ENCODE data around the gene CACNA2D3. TPM values are rescaled to one million over a fixed set of nuclear protein-coding genes. Genes with fewer than 3 reads are reported as not detected.

The CACNA2D3 gene
- total and polyA plus RNA-seq, 12 donors = 0.51 to 43.5 (median 19.3) TPM

- ATAC-seq (no peak), DNase-seq (no peak)
- H3K27ac ChIP-seq = no peak overlapping the region
- 61 to 72% methylated on average over 2 of the region's 2 CpGs for WGBS, 2 donors
- intact Hi-C loops (cut with DNase I) = no loop called here
- no peaks in the 10 kb centered on the region for H3K36me3 ChIP-seq
- no peak for TF ChIP-seq CTCF (IDR thresholded peaks at IDR 0.05)
- H3K4me3 ChIP-seq = no peak overlapping the region
- H3K4me1 ChIP-seq = no peaks in the 10 kb centered on the region
- H3K9me3 ChIP-seq = peaks cover 0 to 44% (median 2%) of the 10 kb centered on the region in 11 donors
- H3K27me3 ChIP-seq = no peaks in the 10 kb centered on the region
Observed at GRCh38 chr3:54519493-54519892, 397.1 kb downstream of the CACNA2D3 start.

DNA sequence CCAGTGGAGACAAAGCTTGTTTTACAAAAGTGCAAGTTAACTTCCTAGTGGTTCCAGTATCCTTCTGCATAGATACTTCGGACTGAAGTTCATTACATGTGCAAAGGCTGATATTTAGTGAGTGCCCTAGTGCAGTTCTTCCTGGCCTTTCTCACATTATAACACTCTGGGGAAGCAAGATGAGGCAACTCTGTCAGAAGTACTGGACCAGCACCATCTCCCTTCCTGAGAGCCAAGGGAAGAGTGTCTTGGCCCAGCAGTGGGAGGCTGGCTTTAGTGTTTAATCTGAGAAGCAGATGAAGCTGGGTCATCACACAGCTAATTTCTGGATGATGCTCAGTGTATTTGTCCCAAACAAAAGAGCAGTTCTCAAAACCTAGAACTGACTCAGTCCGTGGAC lies 397.7 kb downstream of the CACNA2D3 start:
- Histone ChIP-seq H3K4me1 (no peaks in the 10 kb centered on the region), H3K36me3 (no peaks in the 10 kb centered on the region), H3K27me3 (no peaks in the 10 kb centered on the region), H3K4me3 (no peak overlapping the region), H3K9me3 (peaks cover 0 to 50% (median 7%) of the 10 kb centered on the region in 11 donors), H3K27ac (no peak overlapping the region)
- DNase-seq (no peak), ATAC-seq (peak in 1 of 8 donors; percentile 27)
- WGBS, 2 donors = 70 to 71% methylated on average over 2 of the region's 2 CpGs
- TF ChIP-seq CTCF (IDR thresholded peaks at IDR 0.05) = no peak
- intact Hi-C loops (cut with DNase I) = no loop called here

- no peaks in the 10 kb centered on the region for H3K36me3 ChIP-seq
- peaks cover 0 to 7% (median 0%) of the 10 kb centered on the region in 9 donors for H3K4me1 ChIP-seq
- DNase-seq (no peak), ATAC-seq (no peak)
- TF ChIP-seq CTCF (IDR thresholded peaks at IDR 0.05) = no peak
- H3K9me3 ChIP-seq = peaks cover 0 to 48% (median 14%) of the 10 kb centered on the region in 11 donors
- no peaks in the 10 kb centered on the region for H3K27me3 ChIP-seq
- intact Hi-C loops (cut with DNase I) = no loop called here
- WGBS, 2 donors = 73 to 77% methylated on average over 5 of the region's 5 CpGs
- no peak overlapping the region for H3K27ac ChIP-seq
- no peak overlapping the region for H3K4me3 ChIP-seq
Observed at GRCh38 chr3:54527521-54527920, 405.2 kb downstream of the CACNA2D3 start.

DNA sequence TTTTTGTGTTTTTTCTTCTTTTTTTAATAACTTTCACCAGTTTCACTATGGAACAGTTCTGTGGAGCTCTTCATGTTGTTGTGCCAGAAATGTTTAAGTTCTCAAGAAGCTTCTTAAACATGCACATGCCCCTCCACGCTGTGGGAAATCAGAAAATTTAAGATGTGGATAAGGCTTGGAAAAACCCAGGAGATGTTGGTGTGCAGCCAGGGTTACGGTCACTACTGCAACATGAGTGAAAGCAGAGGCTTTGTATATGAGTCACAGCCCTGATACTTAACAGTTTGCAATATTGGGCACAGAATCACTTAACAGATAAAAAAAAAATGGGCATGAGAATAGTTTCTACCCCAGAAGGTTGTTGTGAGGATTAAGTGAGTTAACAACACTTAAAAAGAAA lies 405.6 kb downstream of the CACNA2D3 start:
- Histone ChIP-seq H3K27me3 (no peaks in the 10 kb centered on the region), H3K9me3 (peaks cover 0 to 44% (median 14%) of the 10 kb centered on the region in 11 donors), H3K36me3 (no peaks in the 10 kb centered on the region), H3K4me1 (peaks cover 0 to 7% (median 0%) of the 10 kb centered on the region in 9 donors), H3K4me3 (no peak overlapping the region), H3K27ac (no peak overlapping the region)
- 41 to 56% methylated on average over 2 of the region's 2 CpGs for WGBS, 2 donors
- intact Hi-C loops (cut with DNase I) = no loop called here
- ATAC-seq = no peak
- no peak for TF ChIP-seq CTCF (IDR thresholded peaks at IDR 0.05)
- DNase-seq = no peak
